ENCODE results near the gene EVA1A.
"Not testable (repeated sequence)": the region's sequence is repeated elsewhere in the genome, so short reads cannot be mapped to it uniquely, and the experiment has no call there.

Gene EVA1A

DNA sequence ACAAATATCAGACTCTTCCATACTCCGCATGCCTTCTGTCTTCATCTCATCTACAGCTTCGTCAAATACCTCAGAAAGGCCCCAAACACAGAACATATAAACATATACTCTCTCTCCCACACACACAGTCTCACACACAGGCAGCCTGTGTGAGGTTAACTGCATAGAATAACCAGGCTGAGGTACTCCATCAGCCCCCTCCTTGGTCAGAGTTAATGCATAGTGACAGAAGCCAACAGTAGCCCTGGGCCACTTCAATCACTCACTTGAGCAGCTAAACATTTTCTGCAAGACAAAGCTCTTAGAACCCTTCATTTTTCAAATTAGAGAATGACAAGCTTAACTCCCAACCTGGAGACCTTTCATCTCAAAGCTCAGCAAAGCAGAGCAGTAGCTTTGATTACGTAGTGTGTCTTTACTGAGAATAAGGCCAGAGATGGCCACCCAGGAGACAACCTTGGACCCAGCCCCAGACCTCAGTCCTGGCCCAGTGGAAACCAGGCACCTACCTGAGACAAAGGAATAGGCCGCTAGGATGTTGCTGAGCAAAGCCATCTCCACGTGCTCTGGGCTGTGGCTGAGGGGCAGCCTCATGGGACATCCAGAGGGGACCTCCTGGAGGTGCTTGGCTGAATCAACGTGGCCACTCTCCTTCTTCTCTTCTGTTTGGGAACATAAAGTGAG, 43.0 kb downstream of the EVA1A start:
- DNase-seq (ENCODE audit: low spot score) = no peak

DNA sequence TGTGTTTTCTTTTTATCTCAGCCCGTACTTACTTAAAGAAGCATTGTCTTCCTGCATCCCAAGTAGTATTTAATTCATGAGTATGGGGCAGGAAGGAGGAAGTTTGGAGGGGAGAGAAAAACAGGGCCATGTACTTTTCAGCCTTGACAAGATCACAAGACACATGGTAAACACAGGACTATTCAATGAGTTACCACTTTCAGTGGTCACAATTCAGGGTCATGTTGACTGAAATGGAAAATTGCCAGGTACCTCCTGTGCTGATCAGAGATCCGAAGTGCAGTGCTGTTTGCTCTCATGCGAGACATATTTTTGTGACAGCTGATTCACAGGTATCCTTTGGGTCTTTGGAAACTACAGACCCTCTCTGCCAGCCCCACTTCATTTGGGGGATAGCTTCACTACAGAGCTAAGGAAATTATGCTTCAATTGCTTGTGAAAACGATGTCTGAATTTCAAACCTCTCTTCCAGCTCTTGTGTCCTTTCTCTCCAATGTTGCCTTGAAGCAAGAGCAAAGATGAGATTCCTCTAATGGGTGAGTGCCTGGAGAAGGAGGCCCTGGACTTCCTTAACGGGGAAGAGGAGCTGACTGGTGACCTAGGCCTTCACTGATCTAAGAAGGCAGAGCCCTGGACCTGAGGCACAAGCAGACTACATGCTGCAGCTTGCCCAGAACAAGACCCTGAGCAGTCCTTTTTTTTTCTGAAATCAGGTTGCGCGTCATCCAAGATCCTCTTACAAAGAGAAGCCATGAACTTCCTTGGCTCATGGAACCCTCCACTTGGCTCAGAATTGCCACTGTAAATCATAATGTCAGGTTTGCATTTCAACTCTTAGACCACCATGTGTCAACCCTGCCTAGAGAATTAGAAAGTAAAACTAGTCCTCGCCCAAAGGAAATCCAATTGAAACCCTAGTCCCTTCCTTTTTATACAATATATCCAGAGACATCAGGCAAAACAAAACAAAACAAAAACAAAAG, 44.1 kb downstream of the EVA1A start:
- no peak for DNase-seq (ENCODE audit: low spot score)

DNA sequence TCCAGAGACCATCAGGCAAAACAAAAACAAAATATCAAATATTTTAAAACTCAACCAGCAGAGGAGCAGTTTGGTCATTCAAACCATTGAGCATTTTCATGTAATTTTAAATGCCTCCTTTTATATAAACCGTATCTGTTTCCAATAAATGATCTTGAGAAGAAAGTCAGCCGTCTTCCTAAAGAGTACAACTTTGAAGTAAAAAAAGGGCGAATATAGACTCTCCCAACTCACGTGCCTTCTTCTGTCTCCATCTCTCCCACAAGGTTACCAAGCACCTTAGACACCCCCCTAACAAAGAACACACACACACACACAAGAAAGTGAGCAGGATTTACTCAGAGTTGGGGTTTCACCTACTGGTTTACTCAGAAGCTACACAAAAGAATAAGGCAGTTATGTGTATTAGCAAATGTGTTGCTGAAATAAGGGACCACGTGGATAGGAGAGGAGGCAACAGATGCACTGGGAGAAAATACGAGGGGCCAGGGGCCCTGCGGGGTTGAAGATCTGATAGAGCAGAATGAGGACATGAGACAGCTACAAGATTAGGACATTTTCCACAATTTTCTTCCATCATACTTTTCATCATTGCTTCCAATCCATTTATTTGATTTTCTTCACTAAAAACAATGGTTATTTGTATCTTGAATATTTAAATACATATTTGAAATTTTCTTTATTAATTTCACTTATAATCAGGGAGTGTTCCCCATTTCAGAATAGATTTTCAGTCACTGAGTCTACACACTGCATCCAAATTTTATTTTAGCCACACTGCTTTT, 45.0 kb downstream of the EVA1A start:
- no peak for DNase-seq (ENCODE audit: low spot score)

DNA sequence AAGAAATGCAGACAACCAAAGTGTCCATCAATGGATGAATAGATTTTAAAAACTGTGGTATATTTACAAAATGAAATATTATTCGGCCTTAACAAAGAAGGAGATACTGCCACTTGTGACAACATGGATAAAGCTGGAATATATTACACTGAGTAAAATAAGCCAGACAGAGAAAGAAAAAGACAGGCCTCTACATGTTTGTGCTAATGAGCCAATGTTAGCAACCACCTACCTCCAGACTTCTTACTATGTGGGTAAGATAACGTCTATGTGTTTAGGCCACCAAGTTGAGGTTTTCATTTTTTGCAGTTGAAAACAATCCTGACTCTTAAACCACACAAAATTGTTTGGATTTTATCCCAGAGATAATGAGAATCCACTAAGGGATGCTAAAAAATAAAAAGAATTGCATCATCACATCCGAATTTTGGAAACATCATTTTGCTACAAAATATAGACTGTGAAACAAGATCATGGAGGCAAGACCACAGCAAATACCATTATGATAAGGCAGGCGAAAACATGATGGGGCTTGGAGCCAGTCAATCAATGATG, 47.0 kb downstream of the EVA1A start:
- no peak for DNase-seq (ENCODE audit: low spot score)

DNA sequence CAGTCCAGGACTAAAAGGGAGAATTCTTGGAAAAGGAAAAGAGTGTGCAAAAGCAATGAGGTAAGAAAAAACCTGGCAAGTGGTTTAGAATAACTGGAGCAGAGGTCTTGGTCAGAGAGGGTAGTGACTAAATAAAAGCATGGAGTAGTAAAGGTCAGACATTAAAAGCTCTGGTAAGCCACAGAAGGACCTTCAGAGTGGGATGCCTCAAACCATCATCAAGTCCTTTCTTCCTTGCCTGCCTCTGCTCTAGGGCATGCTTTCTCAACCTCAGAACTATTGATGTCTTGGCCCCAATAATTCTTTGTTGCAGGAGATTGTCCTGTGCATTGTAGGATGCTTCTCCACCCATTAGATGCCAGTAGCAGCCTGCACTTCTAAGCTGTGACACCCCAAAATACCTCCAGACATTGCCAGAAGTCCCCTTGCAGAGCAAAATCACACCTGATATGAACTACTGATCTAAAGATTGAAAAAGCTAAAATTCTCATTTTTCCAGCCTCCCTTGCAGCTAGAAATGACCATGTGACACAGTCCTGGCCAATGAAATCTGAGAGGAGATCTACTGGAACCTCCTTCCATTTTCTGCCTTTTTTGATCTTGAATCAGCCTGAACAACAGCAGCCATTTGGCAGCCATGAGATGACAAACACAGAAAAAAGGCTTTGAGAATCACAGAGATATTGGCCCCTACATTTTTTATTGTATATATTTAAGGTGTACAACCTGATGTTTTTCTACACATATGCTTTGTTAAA, 48.1 kb downstream of the EVA1A start:
- no peak for DNase-seq (ENCODE audit: low spot score)

DNA sequence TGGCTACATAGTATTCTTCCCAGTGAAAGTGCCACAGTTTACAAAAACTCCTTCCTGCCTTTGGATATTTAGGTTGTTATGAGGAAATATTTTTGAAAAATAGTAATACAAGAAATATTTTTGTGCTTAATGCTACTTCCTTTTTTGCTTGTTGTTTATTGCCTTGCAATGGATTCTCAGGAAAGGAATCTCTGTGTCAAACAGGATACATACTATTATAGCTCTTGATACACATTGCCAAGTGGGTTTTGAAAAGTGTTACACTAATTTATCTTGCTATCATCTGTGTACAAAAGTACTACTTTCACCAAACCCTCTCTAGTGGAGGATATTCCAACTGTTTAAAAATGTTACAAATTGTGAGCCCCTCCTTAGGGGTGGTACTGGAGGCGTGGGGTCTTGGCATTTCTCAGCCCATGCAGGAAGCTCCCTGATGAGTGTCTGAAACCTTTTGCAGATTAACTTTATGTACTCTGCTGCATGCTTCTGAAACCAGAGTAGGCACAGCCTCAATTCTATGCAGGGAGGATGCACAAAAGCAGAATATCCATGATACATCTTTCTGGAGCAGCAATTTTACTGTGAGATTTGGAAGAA, 54.5 kb downstream of the EVA1A start:
- no peak for DNase-seq (ENCODE audit: low spot score)

DNA sequence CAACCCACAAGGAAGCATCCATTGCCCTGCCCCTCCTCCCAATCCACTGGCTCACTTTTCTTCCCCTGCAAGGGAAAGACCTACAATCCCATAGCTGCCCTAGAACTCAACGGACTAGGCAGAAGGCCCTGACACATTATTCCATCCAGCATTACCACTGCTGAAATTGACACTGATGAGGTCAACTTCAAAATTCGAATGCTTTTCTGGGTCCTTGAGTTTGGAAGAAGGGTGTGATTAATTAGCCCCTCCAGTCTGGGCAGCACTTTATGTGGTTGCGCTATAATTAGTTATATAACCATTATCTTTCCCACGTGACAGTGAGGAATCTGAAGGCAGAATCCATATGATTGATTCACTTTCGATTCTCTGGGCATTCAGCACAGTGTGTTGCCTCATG, 55.7 kb downstream of the EVA1A start:
- DNase-seq (ENCODE audit: low spot score) = no peak

DNA sequence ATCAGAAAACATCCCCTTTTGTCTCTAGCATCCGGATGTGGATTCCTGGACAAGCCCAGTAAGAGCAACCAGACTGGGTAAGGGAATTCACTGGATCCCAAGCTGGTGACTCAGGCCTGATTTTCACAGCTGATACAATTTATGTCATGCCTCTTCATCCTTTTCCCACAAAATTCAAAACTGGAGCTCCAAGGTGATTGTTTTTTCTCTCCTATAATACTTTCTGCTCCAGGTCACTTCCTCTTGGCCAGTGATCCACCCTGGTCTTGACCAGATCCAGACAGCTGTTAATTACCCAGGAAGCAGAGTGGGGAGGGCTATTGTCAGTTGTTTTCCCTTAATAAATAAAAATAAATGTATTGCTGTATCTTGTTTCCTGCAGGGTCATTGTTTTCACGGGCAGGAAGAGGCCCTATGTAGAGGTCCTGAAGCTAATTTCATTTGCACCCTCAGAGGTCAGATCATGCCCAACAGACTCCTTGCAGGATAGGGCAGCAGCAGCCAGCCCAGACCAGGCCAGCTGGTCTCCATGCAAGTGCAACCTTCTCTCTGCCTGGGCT, 57.6 kb downstream of the EVA1A start:
- no peak for DNase-seq (ENCODE audit: low spot score)

DNA sequence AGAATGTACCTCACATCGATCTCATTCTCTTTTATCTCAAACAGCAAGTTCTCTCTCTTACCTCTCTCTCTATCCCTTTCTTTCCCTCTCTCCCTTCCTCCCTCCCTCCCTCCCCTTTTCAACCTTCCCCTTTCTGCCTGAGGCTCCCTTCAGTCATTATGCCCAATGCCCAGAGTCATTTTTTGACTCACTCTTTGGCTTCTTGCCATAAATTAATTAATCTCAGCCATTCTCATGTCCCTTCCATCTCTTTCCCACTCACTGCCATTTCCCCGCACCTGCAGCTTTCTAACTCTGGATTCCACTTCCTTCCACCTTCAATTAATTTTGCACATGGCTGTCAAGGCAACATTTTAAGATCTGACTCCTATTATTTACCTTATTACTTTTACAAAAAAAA, 60.1 kb downstream of the EVA1A start:
- no peak for DNase-seq (ENCODE audit: low spot score)

DNA sequence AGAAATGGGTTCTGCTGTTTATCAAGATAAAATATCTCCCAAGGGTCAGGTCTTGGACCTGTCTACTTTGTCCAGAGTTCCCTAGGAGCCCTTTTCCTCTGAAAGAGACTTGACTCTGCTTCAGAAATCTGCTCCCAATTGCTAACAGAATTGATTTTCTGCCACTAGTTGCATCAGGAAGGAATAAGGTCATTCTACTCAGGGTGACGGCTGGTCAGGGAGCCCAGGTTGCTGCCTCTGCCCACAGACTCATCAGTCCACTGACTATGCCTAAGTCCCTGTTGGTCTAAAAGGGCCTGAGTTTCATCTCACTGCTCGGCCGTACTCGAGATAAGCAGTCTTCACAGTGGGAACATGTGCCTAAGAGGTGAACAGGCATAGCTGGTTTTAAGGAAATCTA, 61.2 kb downstream of the EVA1A start:
- DNase-seq (ENCODE audit: low spot score) = no peak

DNA sequence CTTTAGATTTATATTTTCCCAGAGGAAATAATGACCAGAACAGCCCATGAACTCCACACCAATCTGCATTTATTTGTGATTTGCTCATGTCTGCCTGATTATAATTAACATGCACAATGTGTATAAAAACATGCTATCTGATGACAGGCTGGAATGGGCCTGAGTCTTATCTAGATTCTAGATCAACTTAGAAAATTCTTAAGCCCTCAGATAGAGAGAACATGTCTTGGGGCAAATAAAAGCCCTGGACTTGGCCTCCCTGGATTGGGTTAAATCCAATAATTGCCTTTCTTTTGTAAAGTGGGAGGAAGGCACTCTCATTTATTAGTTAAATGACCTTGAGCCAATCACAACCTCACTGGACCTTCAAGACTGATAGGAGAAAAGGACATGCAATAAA, 61.8 kb downstream of the EVA1A start:
- DNase-seq (ENCODE audit: low spot score) = no peak

DNA sequence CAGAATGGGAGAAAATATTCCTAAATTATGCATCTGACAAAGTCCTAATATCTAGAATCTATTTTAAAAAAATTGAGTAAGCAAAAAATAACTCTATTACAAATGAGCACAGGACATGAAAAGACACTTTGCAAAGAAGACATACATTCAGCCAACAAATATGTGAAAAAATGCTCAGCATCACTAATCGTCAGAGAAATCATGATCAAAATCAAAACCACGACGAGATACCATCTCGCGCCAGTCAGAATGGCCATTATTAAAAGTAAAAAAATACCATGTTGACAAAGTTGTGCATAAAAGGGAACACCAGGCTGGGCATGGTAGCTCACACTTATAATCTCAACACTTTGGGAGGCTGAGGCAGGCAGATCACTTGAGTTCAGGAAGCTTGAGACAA, 63.5 kb downstream of the EVA1A start:
- DNase-seq (ENCODE audit: low spot score) = no peak

DNA sequence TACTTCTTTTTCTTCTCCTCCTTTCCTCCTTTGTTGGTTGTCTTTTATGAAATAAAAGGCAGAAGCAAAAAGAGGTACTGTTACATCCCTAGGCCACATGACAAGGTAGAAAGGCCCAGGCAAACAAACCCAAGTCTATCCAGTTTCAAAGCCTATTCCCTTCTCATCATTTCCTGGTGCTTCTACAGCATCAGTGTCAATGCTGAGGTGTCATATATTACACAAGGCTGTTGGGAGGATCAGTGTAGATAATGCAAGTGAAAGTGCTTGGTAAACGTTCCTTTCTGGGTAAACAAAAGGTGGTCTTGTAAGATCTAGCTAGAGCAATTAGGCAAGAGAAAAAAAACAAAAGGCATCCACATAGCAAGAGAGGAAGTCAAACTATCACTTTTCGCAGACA, 64.9 kb downstream of the EVA1A start:
- DNase-seq (ENCODE audit: low spot score) = no peak

DNA sequence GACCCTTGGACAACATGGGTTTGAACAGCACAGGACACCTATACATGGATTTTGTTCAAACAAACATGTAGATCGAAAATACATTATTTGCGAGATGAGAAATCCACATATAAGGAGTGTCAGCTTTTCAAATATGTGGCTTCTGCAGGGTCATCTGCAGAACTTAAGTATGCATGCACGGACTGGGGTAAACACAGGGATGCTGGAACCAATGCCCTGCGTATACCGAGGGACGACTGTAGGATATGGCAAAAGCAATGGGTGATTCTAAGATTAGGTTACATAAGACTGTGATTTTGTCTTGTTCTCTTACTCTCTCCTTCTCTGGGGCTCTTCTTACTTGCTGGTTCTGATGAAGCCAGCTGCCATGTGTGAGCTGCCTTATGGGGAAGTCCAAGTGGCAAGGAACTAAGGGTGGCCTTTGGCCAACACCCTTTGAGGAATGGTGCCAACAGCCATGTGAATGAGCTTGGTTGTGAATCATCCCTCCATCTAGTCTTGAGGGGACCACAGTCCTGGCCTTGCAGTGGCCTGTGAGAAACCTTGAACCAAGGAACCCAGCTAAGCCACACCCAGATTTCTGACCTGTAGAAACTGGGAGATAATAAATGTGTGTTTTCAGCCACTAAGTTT, 66.5 kb downstream of the EVA1A start:
- DNase-seq (ENCODE audit: low spot score) = no peak

DNA sequence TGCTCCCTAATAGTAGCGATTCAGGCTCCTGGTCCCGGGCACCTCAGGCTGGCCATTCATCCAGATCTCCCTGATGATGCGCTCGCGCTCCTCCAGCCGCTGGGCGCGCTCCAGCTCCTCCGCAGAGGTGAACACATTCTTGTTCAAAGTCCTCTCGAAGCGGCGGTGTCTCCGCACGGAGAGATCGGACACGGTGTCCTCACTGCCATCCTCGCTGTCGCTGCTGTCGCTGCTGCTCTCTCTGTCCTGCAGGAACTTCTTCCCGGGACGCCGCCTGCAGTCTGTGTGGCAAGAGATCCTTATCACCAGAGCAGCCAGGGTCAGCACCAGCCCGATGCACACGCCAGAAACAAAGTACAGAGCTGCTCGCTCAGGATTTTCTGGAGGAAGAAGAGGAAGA, 67.5 kb downstream of the EVA1A start:
- DNase-seq (ENCODE audit: low spot score) = no peak

DNA sequence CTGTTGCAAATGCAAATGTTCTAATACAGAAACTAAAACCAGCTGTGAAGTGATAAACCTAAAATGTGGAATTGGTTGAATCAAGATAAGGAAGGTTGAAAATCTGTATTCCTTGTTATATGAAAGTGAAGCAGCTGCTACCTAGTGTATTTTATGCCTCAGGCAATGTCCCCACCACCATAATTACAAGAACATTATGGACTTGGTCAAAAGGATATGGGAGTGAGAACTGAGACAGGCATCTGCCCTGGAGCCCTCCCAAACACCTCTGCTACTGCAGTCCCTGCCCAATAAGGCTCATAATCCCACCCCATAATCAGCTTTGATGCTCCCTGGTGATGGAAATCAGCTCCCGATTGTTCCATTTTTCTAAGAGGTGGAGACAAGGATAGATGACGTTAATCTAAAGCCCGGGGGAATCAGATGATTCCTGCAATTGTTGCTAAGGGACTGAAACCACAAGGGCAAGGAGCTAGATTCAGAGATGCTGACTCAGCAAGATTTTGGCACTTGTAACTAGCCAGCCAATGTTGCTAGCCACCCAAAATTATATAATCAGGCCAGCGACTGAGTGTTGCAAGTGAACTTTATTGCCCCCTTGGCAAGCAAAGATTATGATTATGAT, 69.5 kb downstream of the EVA1A start:
- no peak for DNase-seq (ENCODE audit: low spot score)

DNA sequence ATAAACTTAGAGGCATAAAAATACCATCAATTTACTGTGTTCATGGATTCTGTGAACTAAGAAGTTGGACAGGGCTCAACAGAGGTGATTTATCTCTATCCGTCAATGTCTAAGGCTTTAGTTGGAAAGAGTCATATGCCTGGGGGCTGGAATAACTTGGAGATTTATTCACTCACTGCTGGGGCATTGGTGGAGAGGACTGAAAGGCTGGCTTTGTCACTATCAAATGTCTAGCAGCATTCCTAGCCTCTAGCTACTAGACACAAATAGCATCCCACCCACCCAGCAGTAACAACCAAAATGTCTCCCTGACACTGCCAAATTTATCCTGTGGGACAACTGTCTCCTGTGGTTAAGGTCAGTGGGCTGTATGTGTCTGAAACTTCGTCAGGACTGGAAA, 71.0 kb downstream of the EVA1A start:
- no peak for DNase-seq (ENCODE audit: low spot score)

DNA sequence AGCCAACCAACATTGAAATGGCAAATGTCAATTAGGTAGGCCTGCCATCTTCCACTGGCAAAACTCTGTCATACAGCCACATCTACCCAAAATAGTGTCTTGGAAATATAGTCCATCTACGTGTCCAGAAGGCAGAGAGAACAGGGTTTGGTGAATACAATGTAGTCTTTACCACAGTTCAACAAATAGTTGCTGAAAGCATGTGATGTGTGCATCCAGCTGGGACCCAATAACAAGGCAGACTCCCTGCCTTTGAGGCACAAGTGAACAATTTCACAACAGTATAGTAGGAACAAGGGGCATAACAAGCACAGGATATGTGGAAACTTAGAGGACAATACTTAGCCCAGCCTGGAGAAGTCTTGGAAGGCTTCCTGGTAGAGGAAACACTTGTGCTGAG, 72.6 kb downstream of the EVA1A start:
- DNase-seq (ENCODE audit: low spot score) = no peak

DNA sequence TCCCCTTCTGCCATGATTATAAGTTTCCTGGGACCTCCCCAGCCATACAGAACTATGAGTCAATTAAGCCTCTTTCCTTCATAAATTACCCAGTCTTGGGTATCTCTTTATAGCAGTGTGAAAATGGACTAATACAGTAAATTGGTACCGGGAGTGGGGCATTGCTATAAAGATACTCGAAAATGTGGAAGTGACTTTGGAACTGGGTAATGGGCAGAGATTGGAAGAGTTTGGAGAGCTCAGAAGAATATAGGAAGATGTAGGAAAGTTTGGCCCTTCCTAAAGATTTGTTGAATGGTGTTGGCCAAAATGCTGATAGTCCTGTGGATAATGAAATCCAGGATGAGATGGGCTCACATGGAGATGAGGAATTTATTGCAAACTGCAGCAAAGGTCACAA, 74.0 kb downstream of the EVA1A start:
- not testable (repeated sequence) for DNase-seq (ENCODE audit: low spot score)

DNA sequence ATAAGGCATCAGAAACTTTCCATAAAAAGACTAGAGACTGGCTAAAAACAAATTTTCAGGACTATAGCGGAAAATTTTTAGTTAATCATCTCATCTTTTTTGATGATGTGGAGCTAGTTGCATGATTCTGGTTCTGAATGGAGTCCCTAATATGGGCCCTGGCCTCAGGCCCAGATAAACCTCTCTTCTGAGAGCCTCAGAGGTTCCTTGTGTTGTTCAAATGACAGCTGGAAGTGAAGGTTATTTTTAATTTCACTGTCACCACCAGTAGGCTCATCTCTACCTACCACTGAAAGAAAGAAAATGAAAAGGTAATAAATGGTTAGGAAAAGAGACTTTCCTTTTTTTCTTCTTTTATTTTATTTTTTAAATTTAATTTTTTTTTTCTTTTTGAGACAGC, 75.9 kb downstream of the EVA1A start:
- no peak for DNase-seq (ENCODE audit: low spot score)
